PC-9 (cell line): Measurements from ENCODE around the gene PTCRA. TPM values are rescaled to one million over a fixed set of nuclear protein-coding genes. Genes with fewer than 3 reads are reported as not detected.

Source experiments
- BruUV-seq: library from RNA; stranded (reverse); fragments of 400-500 nt; replicated peaks from 2 replicates; lab custom pipeline; 2021; lab: Mats Ljungman, UMichigan
- CTCF ChIA-PET: fragments of 300-600 bp; sonication (Branson Sonifier 250); formaldehyde crosslinking; loops from one replicate; lab custom pipeline; 2022; ENCODE audit warnings: antibody characterized with exemption; lab: Charles Lee
- POLR2A ChIA-PET: fragments of 300-600 bp; sonication (Branson Sonifier 250); formaldehyde crosslinking; loops from one replicate; lab custom pipeline; 2022; ENCODE audit warnings: antibody characterized with exemption; ENCODE audit not compliant: unreplicated experiment; lab: Charles Lee
- DNase-seq, 2 experiments: peaks; one replicate each; pipeline versions ENCODE4 v3.0.0 to v3.0.0-alpha.2; 2015 to 2022; ENCODE audit warnings: mixed read lengths in 1 of 2
- H2AFZ ChIP-seq: fragments of 200-600 bp; sonication (generic); 2 replicates; pipeline ENCODE4 v1.8.1; 2017; ENCODE audit warnings: antibody characterized with exemption
- H3F3A ChIP-seq: fragments of 200-600 bp; sonication (generic); 2 replicates; pipeline ENCODE4 v1.8.1; 2017; ENCODE audit warnings: antibody characterized with exemption, mild to moderate bottlenecking, low read depth; ENCODE audit not compliant: insufficient read depth
- H3K27ac ChIP-seq: fragments of 200-600 bp; sonication (generic); 2 replicates; pipeline ENCODE4 v1.6.1; 2016; ENCODE audit warnings: mixed run types
- H3K27me3 ChIP-seq: fragments of 200-600 bp; sonication (generic); 2 replicates; pipeline ENCODE4 v1.6.1; 2016; ENCODE audit warnings: low read depth, mixed run types; ENCODE audit not compliant: insufficient read depth
- H3K36me3 ChIP-seq: fragments of 200-600 bp; sonication (generic); 2 replicates; pipeline ENCODE4 v1.6.1; 2016; ENCODE audit warnings: low read depth, mixed run types
- H3K4me1 ChIP-seq: fragments of 200-600 bp; sonication (generic); replicated peaks from 2 replicates; pipeline ENCODE4 v1.6.1; 2016; ENCODE audit warnings: mixed run types; ENCODE audit not compliant: insufficient read depth
- H3K4me2 ChIP-seq: fragments of 200-600 bp; sonication (generic); 2 replicates; pipeline ENCODE4 v1.6.1; 2017; ENCODE audit warnings: mixed run types
- H3K4me3 ChIP-seq: fragments of 200-600 bp; sonication (generic); 2 replicates; pipeline ENCODE4 v1.6.1; 2016; ENCODE audit warnings: mixed run types
- H3K79me2 ChIP-seq: fragments of 200-600 bp; sonication (generic); 2 replicates; pipeline ENCODE4 v1.6.1; 2017; ENCODE audit warnings: low read depth, mixed run types
- H3K9me2 ChIP-seq: fragments of 200-600 bp; sonication (generic); 2 replicates; pipeline ENCODE4 v1.8.1; 2017; ENCODE audit warnings: mild to moderate bottlenecking; ENCODE audit not compliant: insufficient read depth
- H3K9me3 ChIP-seq: fragments of 200-600 bp; sonication (generic); 2 replicates; pipeline ENCODE4 v1.8.1; 2016; ENCODE audit warnings: low read depth; ENCODE audit not compliant: insufficient read depth
- H4K20me1 ChIP-seq: fragments of 200-600 bp; sonication (generic); 2 replicates; pipeline ENCODE4 v1.8.1; 2017; ENCODE audit not compliant: insufficient read depth
- EZH2 ChIP-seq: fragments of 200-600 bp; sonication (generic); IDR thresholded peaks from 2 replicates; pipeline ENCODE4 v1.8.0; 2017; ENCODE audit warnings: antibody characterized with exemption, low read depth
- intact Hi-C: fragments of 100-400 bp; cut with micrococcal nuclease; formaldehyde crosslinking; loops from one replicate; pipeline ENCODE4 v1.10.0; 2022; ENCODE audit not compliant: unreplicated experiment
- total RNA-seq: library from RNA; stranded (reverse); gene quantifications from 2 replicates; pipeline ENCODE4 v1.2.3, GENCODE V29; 2021
- TF ChIP-seq, protein P1 (sequence below): fragments of 200-600 bp; sonication (generic); conservative IDR thresholded peaks from 2 replicates; pipeline ENCODE4 v1.6.1; 2017; ENCODE audit warnings: mixed run types, antibody characterized with exemption, mild to moderate bottlenecking, moderate library complexity

Gene PTCRA
- total RNA-seq, 1 experiment from 2014 or later, result not detected

DNA sequence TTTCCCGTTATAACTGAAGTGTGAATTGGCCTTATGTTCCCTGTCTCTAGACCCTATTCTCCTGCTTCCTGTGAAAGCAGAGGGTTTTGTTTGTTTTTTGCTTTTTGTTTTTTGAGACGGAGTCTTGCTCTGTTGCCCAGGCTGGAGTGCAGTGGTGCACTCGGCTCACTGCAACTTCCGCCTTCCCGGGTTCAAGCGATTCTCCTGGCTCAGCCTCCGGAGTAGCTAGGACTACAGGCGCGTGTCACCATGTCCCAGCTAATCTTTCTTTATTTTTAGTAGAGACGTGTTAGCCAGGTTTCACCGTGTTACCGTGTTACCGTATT lies 44.0 kb downstream of the PTCRA start:
- H3K27me3 ChIP-seq, result no peaks in the 10 kb centered on the region
- ChIA-PET POLR2A (interaction anchor here (0.5 to 0.6 kb wide), 6 partner anchors 10 to 1265 kb away, joined by 3 to 6 read pairs (median 4); partner anchors contain the start of genes PPP2R5D and RRP36), CTCF (interaction anchor here (0.5 to 0.6 kb wide), 2 partner anchors 39 to 40 kb away, joined by 3 to 8 read pairs; no protein-coding TSS in a partner anchor)
- H3K27ac ChIP-seq, result no peak overlapping the region
- no peak for TF ChIP-seq EZH2
- TF ChIP-seq, protein P1, sequence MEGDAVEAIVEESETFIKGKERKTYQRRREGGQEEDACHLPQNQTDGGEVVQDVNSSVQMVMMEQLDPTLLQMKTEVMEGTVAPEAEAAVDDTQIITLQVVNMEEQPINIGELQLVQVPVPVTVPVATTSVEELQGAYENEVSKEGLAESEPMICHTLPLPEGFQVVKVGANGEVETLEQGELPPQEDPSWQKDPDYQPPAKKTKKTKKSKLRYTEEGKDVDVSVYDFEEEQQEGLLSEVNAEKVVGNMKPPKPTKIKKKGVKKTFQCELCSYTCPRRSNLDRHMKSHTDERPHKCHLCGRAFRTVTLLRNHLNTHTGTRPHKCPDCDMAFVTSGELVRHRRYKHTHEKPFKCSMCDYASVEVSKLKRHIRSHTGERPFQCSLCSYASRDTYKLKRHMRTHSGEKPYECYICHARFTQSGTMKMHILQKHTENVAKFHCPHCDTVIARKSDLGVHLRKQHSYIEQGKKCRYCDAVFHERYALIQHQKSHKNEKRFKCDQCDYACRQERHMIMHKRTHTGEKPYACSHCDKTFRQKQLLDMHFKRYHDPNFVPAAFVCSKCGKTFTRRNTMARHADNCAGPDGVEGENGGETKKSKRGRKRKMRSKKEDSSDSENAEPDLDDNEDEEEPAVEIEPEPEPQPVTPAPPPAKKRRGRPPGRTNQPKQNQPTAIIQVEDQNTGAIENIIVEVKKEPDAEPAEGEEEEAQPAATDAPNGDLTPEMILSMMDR, result no peak
- H3K4me2 ChIP-seq, result peak overlapping the region; percentile 86
- H4K20me1 ChIP-seq, result no peaks in the 10 kb centered on the region
- H3K79me2 ChIP-seq, result no peaks in the 10 kb centered on the region
- H3F3A ChIP-seq, result peaks cover 9% of the 10 kb centered on the region; the same call in 1 of the 2 replicates
- no peak for DNase-seq
- H3K36me3 ChIP-seq, result no peaks in the 10 kb centered on the region
- peaks cover 11% of the 10 kb centered on the region for H3K4me1 ChIP-seq
- intact Hi-C loops, result no loop called here
- no peaks in the 10 kb centered on the region for H3K9me3 ChIP-seq
- peak overlapping the region; percentile 58 for H3K4me3 ChIP-seq
- peak overlapping the region; percentile 84; the same call in 1 of the 2 replicates for H2AFZ ChIP-seq
- no TSS peak for BruUV-seq
- H3K9me2 ChIP-seq, result no peaks in the 10 kb centered on the region

DNA sequence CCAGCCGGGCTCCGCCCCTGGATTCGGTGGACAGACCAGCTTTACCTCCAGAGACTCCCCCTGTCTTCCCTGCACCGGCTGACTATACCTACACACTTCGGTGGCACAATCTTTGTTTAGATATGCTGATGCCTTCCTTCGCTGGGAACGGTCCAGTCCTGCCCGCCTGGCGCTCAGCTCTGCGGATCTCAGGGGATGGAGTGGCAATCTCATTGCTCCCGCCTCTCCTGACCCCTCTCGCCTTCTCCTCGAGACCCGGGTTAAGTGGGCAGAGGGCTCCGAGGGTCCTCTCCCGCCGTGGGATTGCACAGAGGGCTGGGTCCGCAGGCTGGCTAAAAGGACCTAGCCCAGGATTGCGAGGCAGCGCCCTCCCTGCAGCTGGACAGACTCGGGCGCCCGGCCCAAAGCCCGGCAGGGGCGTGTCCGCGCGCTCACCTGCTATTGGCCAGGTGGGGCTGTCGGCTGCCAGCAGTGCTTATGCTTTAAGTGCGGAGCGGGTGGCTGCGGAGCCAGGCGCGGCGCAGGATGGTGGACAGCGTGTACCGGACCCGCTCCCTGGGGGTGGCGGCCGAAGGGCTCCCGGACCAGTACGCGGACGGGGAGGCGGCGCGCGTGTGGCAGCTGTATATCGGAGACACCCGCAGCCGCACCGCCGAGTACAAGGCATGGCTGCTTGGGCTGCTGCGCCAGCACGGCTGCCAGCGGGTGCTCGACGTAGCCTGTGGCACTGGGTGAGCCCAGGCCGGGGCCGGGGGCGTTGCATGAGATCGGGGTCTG lies 44.6 kb downstream of the PTCRA start, which contains the start of gene GNMT:
Gene GNMT, plus strand, starts transcription at position 512 of the 777 bp plus-strand sequence. Its CDS starts 14 bp downstream, at position 526.
- POLR2A ChIA-PET, result interaction anchor here (0.6 kb wide), 4 partner anchors 10 to 1266 kb away, joined by 3 to 5 read pairs (median 4); no protein-coding TSS in a partner anchor

DNA sequence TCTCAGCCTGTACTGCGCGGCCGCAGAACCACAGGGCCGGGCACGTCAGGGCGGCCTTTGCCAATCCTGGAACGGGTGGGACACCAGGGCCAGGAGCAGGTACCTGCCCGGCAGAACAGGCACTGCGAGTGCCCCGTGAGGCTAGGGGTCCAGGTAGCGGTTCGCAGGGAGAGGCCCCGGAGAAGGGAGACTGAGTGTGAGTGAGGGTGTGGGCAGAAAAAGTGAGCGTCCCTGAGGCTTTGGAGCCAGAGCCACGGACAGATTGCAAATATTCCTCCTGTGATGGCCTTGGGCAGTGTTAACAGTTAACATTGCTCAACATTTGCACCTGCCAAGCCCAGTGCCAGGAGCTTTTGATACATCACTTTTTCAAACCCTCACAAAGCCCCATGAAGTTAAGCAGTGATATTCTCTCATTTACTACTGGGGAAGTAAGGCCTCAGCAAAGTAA lies 45.2 kb downstream of the PTCRA start:
- Histone ChIP-seq H2AFZ (peak overlapping the region; percentile 84), H3K4me1 (peaks cover 11% of the 10 kb centered on the region), H4K20me1 (no peaks in the 10 kb centered on the region), H3K79me2 (no peaks in the 10 kb centered on the region), H3K9me2 (no peaks in the 10 kb centered on the region), H3K4me3 (peak overlapping the region; percentile 58), H3K9me3 (no peaks in the 10 kb centered on the region), H3K4me2 (peak overlapping the region; percentile 86), H3F3A (peaks cover 9% of the 10 kb centered on the region; the same call in 1 of the 2 replicates), H3K27me3 (no peaks in the 10 kb centered on the region), H3K36me3 (no peaks in the 10 kb centered on the region; the same call in 1 of the 2 replicates), H3K27ac (no peak overlapping the region)
- ChIA-PET CTCF (no interaction called here), POLR2A (no interaction called here)
- TF ChIP-seq EZH2, result no peak
- TF ChIP-seq, protein P1, result no peak
- intact Hi-C loops, result no loop called here
- no TSS peak for BruUV-seq
- peak in 1 of 2 experiments; percentile 43 for DNase-seq

More for the DNA sequence above, 44.6 kb downstream of the PTCRA start, which contains the start of gene GNMT:
- Histone ChIP-seq H4K20me1 (no peaks in the 10 kb centered on the region), H3K4me3 (peak within 1 kb of the TSS; percentile 58), H3K36me3 (no peaks in the 10 kb centered on the region; the same call in 1 of the 2 replicates), H3K4me2 (peak within 1 kb of the TSS; percentile 86), H3K9me2 (no peaks in the 10 kb centered on the region), H3K4me1 (peaks cover 11% of the 10 kb centered on the region), H3K27ac (no peak within 1 kb of the TSS), H3K27me3 (no peaks in the 10 kb centered on the region), H2AFZ (peak within 1 kb of the TSS; percentile 84), H3K9me3 (no peaks in the 10 kb centered on the region), H3K79me2 (no peaks in the 10 kb centered on the region), H3F3A (peaks cover 9% of the 10 kb centered on the region; the same call in 1 of the 2 replicates)
- CTCF ChIA-PET, result interaction anchor here (0.5 to 0.6 kb wide), 2 partner anchors 39 to 40 kb away, joined by 3 to 8 read pairs; no protein-coding TSS in a partner anchor
- TF ChIP-seq, protein P1, result no peak
- no peak for TF ChIP-seq EZH2
- intact Hi-C loops, result no loop called here
- no TSS peak for BruUV-seq
- peak; percentile 71 to 78 for DNase-seq
